Breast epithelium (tissue), 4 donors: ENCODE data around the gene ZNF536. TPM values are rescaled to one million over a fixed set of nuclear protein-coding genes. Genes with fewer than 3 reads are reported as not detected.

Experiments used
- DNase-seq, 2 donors: peaks; one replicate each; pipeline ENCODE4 v3.0.0-alpha.2; 2019; ENCODE audit warnings: low spot score in 2 of 2
- H3K27ac ChIP-seq, 2 donors: fragments of 200-600 bp; sonication (generic) in 1 of 2; one replicate each; pipeline ENCODE4 v1.5.1; 2016 to 2019; ENCODE audit warnings: mild to moderate bottlenecking in 1 of 2
- H3K27me3 ChIP-seq, 2 donors: fragments of 200-600 bp; sonication (generic) in 1 of 2; one replicate each; pipeline versions ENCODE4 v1.5.1 to v1.6.0; 2017 to 2019; ENCODE audit warnings: control low read depth in 1 of 2, mild to moderate bottlenecking in 1 of 2
- H3K36me3 ChIP-seq: fragments of 200-600 bp; one replicate; pipeline ENCODE4 v1.5.1; 2019
- H3K4me1 ChIP-seq, 2 donors: fragments of 200-600 bp; sonication (generic); one replicate each; pipeline ENCODE4 v1.5.1; 2016 to 2019; ENCODE audit warnings: control low read depth in 1 of 2
- H3K4me3 ChIP-seq, 3 donors: fragments of 200-600 bp; sonication (generic); 1 replicate in 2 of 3; 2 replicates in 1 of 3; pipeline ENCODE4 v1.5.1; 2016 to 2019; ENCODE audit warnings: mild to moderate bottlenecking in 3 of 3, moderate library complexity in 2 of 3
- H3K9me3 ChIP-seq, 2 donors: fragments of 200-600 bp; sonication (generic) in 1 of 2; one replicate each; pipeline ENCODE4 v1.5.1; 2016 to 2019; ENCODE audit warnings: control low read depth in 1 of 2
- CTCF ChIP-seq, 3 donors: fragments of 450-650 bp; IDR thresholded peaks; one replicate each; pipeline ENCODE4 v1.5.1; 2016 to 2017; ENCODE audit warnings: antibody characterized with exemption in 3 of 3, mild to moderate bottlenecking in 3 of 3, moderate library complexity in 3 of 3
- POLR2A ChIP-seq: fragments of 450-650 bp; IDR thresholded peaks from one replicate; pipeline ENCODE4 v1.6.1; 2016; ENCODE audit warnings: antibody characterized with exemption, mild to moderate bottlenecking, moderate library complexity
- POLR2AphosphoS5 ChIP-seq, 3 donors: sonication (generic); formaldehyde crosslinking; IDR thresholded peaks; one replicate each; pipeline ENCODE4 v1.6.1; 2017; ENCODE audit warnings: antibody characterized with exemption in 3 of 3
- intact Hi-C: fragments of 100-400 bp; cut with DNase I; formaldehyde crosslinking; loops from one replicate; pipeline ENCODE4 v1.15.1; 2023; ENCODE audit warnings: low total_unique reads
- total RNA-seq, 3 donors: library from RNA; depleted of rRNA; stranded (reverse); fragments of >200 nt; gene quantifications; one replicate each; pipeline ENCODE4 v1.1.0, GENCODE V29; 2016

Gene ZNF536
- total RNA-seq, 3 donors from 2014 or later: under 0.01 to 0.15 TPM; not detected in 1

- Histone ChIP-seq H3K4me3 (no peak overlapping the region), H3K27me3 (peaks cover 0 to 17% of the 10 kb centered on the region in 2 donors), H3K9me3 (no peaks in the 10 kb centered on the region), H3K4me1 (no peaks in the 10 kb centered on the region), H3K36me3 (no peaks in the 10 kb centered on the region), H3K27ac (no peak overlapping the region)
- TF ChIP-seq POLR2AphosphoS5 (IDR thresholded peaks at IDR 0.05): no peak
- no peak for TF ChIP-seq CTCF (IDR thresholded peaks at IDR 0.05)
- DNase-seq: no peak
- intact Hi-C loops: loop anchor here (5.0 kb wide), 1 partner anchor 238 kb away; no protein-coding TSS in a partner anchor
Observed at GRCh38 chr19:30525383-30525782, 153.2 kb downstream of the ZNF536 start.

DNA sequence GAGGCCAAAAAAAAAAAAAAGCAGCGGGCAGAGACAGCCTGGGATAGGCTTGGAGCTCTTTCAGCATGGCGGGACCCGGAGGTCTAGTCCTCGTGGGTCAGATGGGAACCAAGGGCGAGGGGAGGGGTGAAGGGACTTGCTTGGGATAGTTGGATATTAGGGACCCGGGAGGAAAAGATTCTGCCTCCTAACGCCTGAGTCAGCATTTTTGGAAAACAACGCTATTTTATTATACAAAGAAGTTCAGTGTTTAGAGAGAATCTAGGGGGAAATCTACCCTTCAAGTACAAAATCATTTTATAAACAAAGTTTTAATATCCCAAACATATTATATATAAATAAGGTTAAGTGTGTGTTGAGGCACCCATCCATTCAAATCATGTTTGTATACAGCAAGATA lies 156.7 kb downstream of the ZNF536 start:
- no peak for DNase-seq
- no peak overlapping the region for H3K27ac ChIP-seq
- H3K4me1 ChIP-seq: no peaks in the 10 kb centered on the region
- H3K9me3 ChIP-seq: no peaks in the 10 kb centered on the region
- no peaks in the 10 kb centered on the region for H3K36me3 ChIP-seq
- H3K27me3 ChIP-seq: peaks cover 0 to 11% of the 10 kb centered on the region in 2 donors
- TF ChIP-seq CTCF (IDR thresholded peaks at IDR 0.05): no peak
- intact Hi-C loops: loop anchor here (5.0 kb wide), 1 partner anchor 242 kb away; no protein-coding TSS in a partner anchor
- H3K4me3 ChIP-seq: no peak overlapping the region

GRCh38 chr19:30529876-30530275 lies 157.7 kb downstream of the ZNF536 start:
- TF ChIP-seq POLR2A: no peak
- no peaks in the 10 kb centered on the region for H3K4me1 ChIP-seq
- H3K27ac ChIP-seq: no peak overlapping the region
- H3K27me3 ChIP-seq: peaks cover 0 to 6% of the 10 kb centered on the region in 2 donors
- no peak overlapping the region for H3K4me3 ChIP-seq
- H3K9me3 ChIP-seq: no peaks in the 10 kb centered on the region
- no peak for DNase-seq
- no peaks in the 10 kb centered on the region for H3K36me3 ChIP-seq
- intact Hi-C loops: loop anchor here (5.0 kb wide), 1 partner anchor 243 kb away; no protein-coding TSS in a partner anchor

DNA sequence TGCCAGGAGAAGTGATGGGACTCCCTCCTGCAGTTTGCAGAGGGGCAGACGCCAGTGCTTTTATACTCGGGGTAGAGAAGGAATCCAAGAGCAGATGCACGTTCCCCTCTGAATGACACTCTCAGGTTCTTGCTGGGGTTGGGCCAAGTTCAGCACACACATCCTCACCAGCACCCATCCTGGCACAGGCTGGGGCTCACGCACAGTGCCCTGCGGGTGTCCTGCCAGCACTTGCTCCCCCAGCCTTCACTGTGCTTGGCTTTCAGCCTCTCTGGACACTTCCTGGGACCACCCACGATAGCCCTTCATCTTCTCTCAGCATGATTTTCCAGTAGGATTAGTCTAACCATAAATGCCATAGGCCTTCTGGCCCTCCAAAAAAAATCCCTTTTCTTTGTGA lies 158.6 kb downstream of the ZNF536 start:
- Histone ChIP-seq H3K4me1 (no peaks in the 10 kb centered on the region), H3K27ac (no peak overlapping the region), H3K9me3 (no peaks in the 10 kb centered on the region), H3K27me3 (peaks cover 0 to 3% of the 10 kb centered on the region in 2 donors), H3K4me3 (no peak overlapping the region), H3K36me3 (no peaks in the 10 kb centered on the region)
- no peak for TF ChIP-seq POLR2A
- no peak for TF ChIP-seq CTCF (IDR thresholded peaks at IDR 0.05)
- TF ChIP-seq POLR2AphosphoS5 (IDR thresholded peaks at IDR 0.05): no peak
- intact Hi-C loops: no loop called here
- no peak for DNase-seq

GRCh38 chr19:30535011-30535410 lies 162.8 kb downstream of the ZNF536 start:
- H3K27ac ChIP-seq: no peak overlapping the region
- intact Hi-C loops: no loop called here
- peaks cover 0 to 16% of the 10 kb centered on the region in 2 donors for H3K27me3 ChIP-seq
- DNase-seq: no peak
- no peaks in the 10 kb centered on the region for H3K4me1 ChIP-seq
- TF ChIP-seq POLR2AphosphoS5 (IDR thresholded peaks at IDR 0.05) (no peak), POLR2A (no peak)
- H3K36me3 ChIP-seq: no peaks in the 10 kb centered on the region
- H3K4me3 ChIP-seq: no peak overlapping the region
- H3K9me3 ChIP-seq: no peaks in the 10 kb centered on the region

DNA sequence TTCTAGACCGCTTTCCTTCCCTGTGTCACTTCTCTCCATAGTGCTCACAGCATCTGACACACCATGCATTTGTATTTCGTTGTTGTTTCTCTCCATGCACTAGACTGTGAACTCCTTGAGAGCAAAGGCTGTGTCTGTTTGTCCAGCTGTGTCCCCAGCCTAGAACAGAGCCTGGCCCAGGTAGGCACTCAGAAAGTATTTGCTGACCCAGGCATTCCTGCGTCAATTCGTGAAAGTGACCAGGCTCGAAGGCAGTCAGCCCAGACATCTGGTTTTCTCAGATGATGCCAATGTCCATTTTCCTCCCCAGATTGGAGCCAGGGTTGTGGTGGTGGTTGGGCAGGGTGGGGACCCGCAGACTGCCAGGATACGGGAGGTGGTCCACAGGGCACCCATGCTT lies 164.8 kb downstream of the ZNF536 start:
- no peak for TF ChIP-seq CTCF (IDR thresholded peaks at IDR 0.05)
- TF ChIP-seq POLR2AphosphoS5 (IDR thresholded peaks at IDR 0.05): no peak
- TF ChIP-seq POLR2A: no peak
- H3K27me3 ChIP-seq: peaks cover 0 to 16% of the 10 kb centered on the region in 2 donors
- no peak overlapping the region for H3K27ac ChIP-seq
- no peak overlapping the region for H3K4me3 ChIP-seq
- intact Hi-C loops: no loop called here
- no peaks in the 10 kb centered on the region for H3K4me1 ChIP-seq
- H3K9me3 ChIP-seq: no peaks in the 10 kb centered on the region
- no peaks in the 10 kb centered on the region for H3K36me3 ChIP-seq
- no peak for DNase-seq
